Small intestine (tissue), 7 donors: Measurements from ENCODE around the gene HMCN2. TPM values are rescaled to one million over a fixed set of nuclear protein-coding genes. Genes with fewer than 3 reads are reported as not detected.

Source experiments
- DNase-seq, 2 donors: peaks; one replicate each; pipeline versions ENCODE4 v3.0.0 to v3.0.0-alpha.2; 2013
- FAIRE-seq: peaks from 2 replicates; lab custom pipeline; 2012; peaks lifted over from hg19 to GRCh38; lab: Jason Lieb, UNC
- H3K27ac ChIP-seq, 3 donors: one replicate each; pipeline ENCODE4 v1.5.1; 2013; ENCODE audit warnings: low read length in 2 of 3, mild to moderate bottlenecking in 2 of 3, control low read depth in 1 of 3, inconsistent platforms in 1 of 3, low read depth in 1 of 3, moderate library complexity in 1 of 3
- H3K27me3 ChIP-seq, 3 donors: one replicate each; pipeline ENCODE4 v1.6.1; 2013; ENCODE audit warnings: low read length in 3 of 3, inconsistent platforms in 1 of 3; ENCODE audit not compliant: control insufficient read depth in 3 of 3, insufficient read depth in 3 of 3
- H3K36me3 ChIP-seq, 3 donors: one replicate each; pipeline ENCODE4 v1.6.1; 2013; ENCODE audit warnings: low read length in 3 of 3, inconsistent platforms in 1 of 3, low read depth in 1 of 3, mild to moderate bottlenecking in 1 of 3, moderate library complexity in 1 of 3; ENCODE audit not compliant: control insufficient read depth in 3 of 3, insufficient read depth in 2 of 3
- H3K4me1 ChIP-seq, 3 donors: one replicate each; pipeline ENCODE4 v1.6.1; 2013; ENCODE audit warnings: low read length in 2 of 3, inconsistent platforms in 1 of 3, low read depth in 1 of 3, mild to moderate bottlenecking in 1 of 3, moderate library complexity in 1 of 3; ENCODE audit not compliant: control insufficient read depth in 3 of 3, insufficient read depth in 2 of 3
- H3K4me3 ChIP-seq, 3 donors: one replicate each; pipeline ENCODE4 v1.5.1; 2013; ENCODE audit warnings: low read length in 3 of 3, control low read depth in 1 of 3, inconsistent platforms in 1 of 3, low read depth in 1 of 3, mild to moderate bottlenecking in 1 of 3, moderate library complexity in 1 of 3
- H3K9me3 ChIP-seq, 2 donors: one replicate each; pipeline ENCODE4 v1.6.1; 2013; ENCODE audit warnings: low read depth in 1 of 2, low read length in 1 of 2; ENCODE audit not compliant: control insufficient read depth in 2 of 2, insufficient read depth in 1 of 2
- WGBS, 3 donors: extraction: QIAGEN DNeasy Blood & Tissue Kit; methylation state at CpG; one replicate each; pipeline ENCODE4 v1.1.7; 2013; 5-methylcytosine and 5-hydroxymethylcytosine counted together
- polyA plus RNA-seq, 4 donors: library from polyadenylated mRNA; stranded (reverse) in 3 of 4; unstranded in 1 of 4; fragments of 200-250 nt in 3 of 4; fragments of 120-200 nt in 1 of 4; gene quantifications; one replicate each; pipeline versions ENCODE4 v1.2.1 to v1.2.3, GENCODE V29; 2013
- donor health status: healthy with polysubstance abuse.
- donor health status: control.
- donor health status: control.
- donor health status: Bipolar disorder and iron deficiency.
- donor health status: healthy.

Gene HMCN2
- polyA plus RNA-seq, 4 donors: 1.1 to 19.4 (median 10.6) TPM; not detected in 1

- WGBS, 3 donors: 88 to 90% (median 88%) methylated on average over 35 of the region's 35 CpGs
- DNase-seq (no peak), FAIRE-seq (no peak)
- H3K4me1 ChIP-seq: no peaks in the 10 kb centered on the region
- H3K27me3 ChIP-seq: no peaks in the 10 kb centered on the region
- H3K36me3 ChIP-seq: peaks cover 0 to 95% (median 4%) of the 10 kb centered on the region in 3 donors
- no peak overlapping the region for H3K27ac ChIP-seq
- H3K9me3 ChIP-seq: no peaks in the 10 kb centered on the region
- H3K4me3 ChIP-seq: no peak overlapping the region
These were observed 213.4 kb downstream of the HMCN2 start for GRCh38 chr9:130478736-130479575.

GRCh38 chr9:130479587-130479986 is 214.0 kb downstream of the HMCN2 start:
- FAIRE-seq (no peak), DNase-seq (no peak)
- WGBS, 3 donors: 91 to 93% (median 91%) methylated on average over 19 of the region's 19 CpGs

DNA sequence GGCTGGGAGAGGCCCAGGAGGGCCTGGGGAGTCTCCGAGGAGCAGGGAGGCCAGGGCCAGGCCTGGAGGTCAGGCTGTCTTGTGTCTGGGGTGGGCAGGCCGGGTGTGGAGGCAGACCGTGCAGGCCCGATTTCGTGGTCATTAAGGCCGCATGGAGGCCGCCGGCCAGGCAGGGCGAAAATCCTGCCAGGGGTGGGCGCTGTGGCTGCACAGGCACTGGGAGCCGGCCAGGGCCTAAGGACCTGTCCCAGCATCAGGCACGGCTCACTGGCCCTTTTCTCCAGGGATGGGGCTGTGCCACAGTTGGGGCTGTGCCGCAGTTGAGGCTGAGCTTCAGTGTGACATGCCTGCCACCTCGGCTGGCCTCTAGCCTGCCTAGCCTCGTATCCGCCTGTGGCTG is 215.1 kb downstream of the HMCN2 start:
- 81 to 91% (median 85%) methylated on average over 15 to 16 of the region's 16 CpGs for WGBS, 3 donors
- H3K27me3 ChIP-seq: no peaks in the 10 kb centered on the region
- no peaks in the 10 kb centered on the region for H3K4me1 ChIP-seq
- no peak overlapping the region for H3K27ac ChIP-seq
- DNase-seq: no peak
- no peaks in the 10 kb centered on the region for H3K9me3 ChIP-seq
- no peak overlapping the region for H3K4me3 ChIP-seq
- H3K36me3 ChIP-seq: peaks cover 0 to 95% (median 4%) of the 10 kb centered on the region in 3 donors
- no peak for FAIRE-seq

More at GRCh38 chr9:130479587-130479986, 214.0 kb downstream of the HMCN2 start:
- no peak overlapping the region for H3K4me3 ChIP-seq
- no peaks in the 10 kb centered on the region for H3K9me3 ChIP-seq
- peaks cover 0 to 95% (median 4%) of the 10 kb centered on the region in 3 donors for H3K36me3 ChIP-seq
- H3K27me3 ChIP-seq: no peaks in the 10 kb centered on the region
- no peak overlapping the region for H3K27ac ChIP-seq
- H3K4me1 ChIP-seq: no peaks in the 10 kb centered on the region

DNA sequence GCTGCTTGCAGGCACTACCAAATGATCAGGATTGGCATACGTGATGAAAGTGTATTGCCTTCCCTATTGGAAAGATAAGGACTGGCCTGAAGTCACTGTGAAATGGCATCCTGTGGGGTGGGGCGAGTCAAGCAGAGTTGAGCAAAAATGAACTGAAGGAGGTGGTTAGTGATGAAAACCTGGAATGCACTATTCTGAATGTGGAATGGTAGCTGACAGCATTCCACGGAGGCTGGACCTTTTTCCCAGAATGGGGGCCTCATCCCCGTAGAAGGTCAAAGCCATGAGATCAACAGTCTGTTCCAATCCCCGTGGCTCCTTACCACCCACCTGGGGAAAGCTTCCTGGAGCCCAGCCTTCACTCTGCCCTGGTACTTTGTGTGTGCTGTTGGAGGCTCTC is 216.9 kb downstream of the HMCN2 start:
- peaks cover 2 to 93% (median 4%) of the 10 kb centered on the region in 3 donors for H3K36me3 ChIP-seq
- no peak overlapping the region for H3K4me3 ChIP-seq
- no peaks in the 10 kb centered on the region for H3K9me3 ChIP-seq
- no peaks in the 10 kb centered on the region for H3K27me3 ChIP-seq
- DNase-seq (no peak), FAIRE-seq (no peak)
- no peak overlapping the region for H3K27ac ChIP-seq
- H3K4me1 ChIP-seq: no peaks in the 10 kb centered on the region
- WGBS, 3 donors: 69 to 80% (median 76%) methylated on average over 5 of the region's 5 CpGs

GRCh38 chr9:130483371-130483971 is 217.9 kb downstream of the HMCN2 start:
- DNase-seq: no peak
- no peak overlapping the region for H3K27ac ChIP-seq

More at GRCh38 chr9:130483371-130483971, 217.9 kb downstream of the HMCN2 start:
- Histone ChIP-seq H3K36me3 (peaks cover 2 to 93% (median 2%) of the 10 kb centered on the region in 3 donors), H3K4me1 (no peaks in the 10 kb centered on the region), H3K27me3 (no peaks in the 10 kb centered on the region), H3K9me3 (no peaks in the 10 kb centered on the region), H3K4me3 (no peak overlapping the region)
- FAIRE-seq: no peak
- 64 to 83% (median 72%) methylated on average over 11 to 16 of the region's 16 CpGs for WGBS, 3 donors

Other genes starting within 250 kb of the HMCN2 start
- 10 to 100 TPM in 2 of 4 donors, 1 to 10 TPM in 2; 1.3 to 16.5 (median 9.0) TPM for gene FNBP1, start 222.6 kb upstream of the HMCN2 start, polyA plus RNA-seq
- gene GPR107, start 211.9 kb upstream of the HMCN2 start, polyA plus RNA-seq: 10 to 100 TPM in 2 of 4 donors, 1 to 10 TPM in 2; 2.7 to 37.1 (median 12.8) TPM
- 1 to 10 TPM in 2 of 4 donors, under 1 TPM in 2; 0.54 to 9.2 (median 3.0) TPM for gene NCS1, start 93.4 kb upstream of the HMCN2 start, polyA plus RNA-seq
- gene ASS1, start 179.2 kb downstream of the HMCN2 start, polyA plus RNA-seq: 100 to 1,000 TPM; 295 to 962 (median 408) TPM